WTC11 (cell line): ENCODE measurements around the gene REPIN1.
A peak's percentile ranks its signal among the peaks of the same experiment; 100 is the strongest.

Experiments
- ATF2 ChIP-seq: sonication (generic); formaldehyde crosslinking; IDR thresholded peaks from 2 replicates; pipeline ENCODE4 v1.8.1; 2022; ENCODE audit warnings: low read depth, missing genetic modification reagents, borderline replicate concordance
- CTCF ChIP-seq: fragments of 200-600 bp; IDR thresholded peaks from 2 replicates; pipeline ENCODE4 v1.8.0; 2022; ENCODE audit warnings: antibody characterized with exemption
- E2F4 ChIP-seq: sonication (generic); formaldehyde crosslinking; IDR thresholded peaks from 2 replicates; pipeline ENCODE4 v1.8.1; 2022; ENCODE audit warnings: low read depth, mild to moderate bottlenecking, moderate library complexity, missing genetic modification reagents, borderline replicate concordance
- ELF4 ChIP-seq: sonication (generic); formaldehyde crosslinking; IDR thresholded peaks from 2 replicates; pipeline ENCODE4 v1.8.1; 2022; ENCODE audit warnings: low read depth, mild to moderate bottlenecking, moderate library complexity, missing genetic modification reagents
- FOXJ3 ChIP-seq: sonication (generic); formaldehyde crosslinking; IDR thresholded peaks from 2 replicates; pipeline ENCODE4 v1.9.0; 2021; ENCODE audit warnings: missing genetic modification reagents, mild to moderate bottlenecking, borderline replicate concordance
- FOXP4 ChIP-seq: sonication (generic); formaldehyde crosslinking; IDR thresholded peaks from 2 replicates; pipeline ENCODE4 v1.8.0; 2022; ENCODE audit warnings: mild to moderate bottlenecking, missing genetic modification reagents
- NFATC4 ChIP-seq: fragments of 250-450 bp; sonication (Bioruptor Pico); IDR thresholded peaks from 2 replicates; pipeline ENCODE4 v1.9.0; 2021; ENCODE audit warnings: mild to moderate bottlenecking
- NFE2L1 ChIP-seq: sonication (generic); formaldehyde crosslinking; IDR thresholded peaks from 2 replicates; pipeline ENCODE4 v1.8.1; 2023; ENCODE audit warnings: missing genetic modification reagents
- NR2C2 ChIP-seq: sonication (generic); formaldehyde crosslinking; IDR thresholded peaks from 2 replicates; pipeline ENCODE4 v1.8.0; 2022; ENCODE audit warnings: mild to moderate bottlenecking, missing genetic modification reagents
- PREB ChIP-seq: sonication (generic); formaldehyde crosslinking; IDR thresholded peaks from 2 replicates; pipeline ENCODE4 v1.8.1; 2022; ENCODE audit warnings: mild to moderate bottlenecking, missing genetic modification reagents, moderate library complexity, borderline replicate concordance
- PRRX2 ChIP-seq: fragments of 250-450 bp; sonication (Bioruptor Pico); IDR thresholded peaks from 2 replicates; pipeline ENCODE4 v1.8.0; 2021; ENCODE audit warnings: mild to moderate bottlenecking
- USF2 ChIP-seq: sonication (generic); formaldehyde crosslinking; IDR thresholded peaks from 2 replicates; pipeline ENCODE4 v1.8.1; 2023; ENCODE audit warnings: mild to moderate bottlenecking, missing genetic modification reagents, moderate library complexity
- ZBTB43 ChIP-seq: sonication (generic); formaldehyde crosslinking; IDR thresholded peaks from 2 replicates; pipeline ENCODE4 v1.8.1; 2023; ENCODE audit warnings: mild to moderate bottlenecking, missing genetic modification reagents
- ZNF121 ChIP-seq: sonication (generic); formaldehyde crosslinking; IDR thresholded peaks from 2 replicates; pipeline ENCODE4 v1.8.0; 2023; ENCODE audit warnings: missing genetic modification reagents

GRCh38 chr7:150379441-150380379 lies 11.1 kb downstream of the REPIN1 start:
- TF ChIP-seq ATF2 (CRISPR knock-in tag) (no peak), CTCF (no peak), NR2C2 (no peak), FOXP4 (CRISPR knock-in tag) (0 out of 2 replicates have a peak, but pooled peaks have one; percentile 48), USF2 (CRISPR knock-in tag) (no peak), ELF4 (CRISPR knock-in tag) (0 out of 2 replicates have a peak, but pooled peaks have one; percentile 63), NFE2L1 (CRISPR knock-in tag) (peak; percentile 61; the same call in 1 of the 2 replicates), PRRX2 (CRISPR knock-in tag) (no peak), NFATC4 (CRISPR knock-in tag) (no peak), FOXJ3 (CRISPR knock-in tag) (no peak; the same call in 1 of the 2 replicates), ZBTB43 (CRISPR knock-in tag) (no peak), ZNF121 (CRISPR knock-in tag) (peak; percentile 45), E2F4 (CRISPR knock-in tag) (no peak), PREB (CRISPR knock-in tag) (no peak)
